Trophoblast cell (in vitro differentiated cells and primary cell): ENCODE data around the gene RAB27A.

Experiments
- DNase-seq, 2 donors: peaks; one replicate each; pipeline ENCODE4 v3.0.0-alpha.2; 2016
- H2AFZ ChIP-seq: 2 replicates; pipeline ENCODE4 v1.6.1; 2013; ENCODE audit warnings: low read length, moderate library complexity, mild to moderate bottlenecking; ENCODE audit not compliant: insufficient read depth, poor library complexity
- H2AK5ac ChIP-seq: 2 replicates; pipeline ENCODE4 v1.6.1; 2013; ENCODE audit warnings: mild to moderate bottlenecking, low read length
- H2BK120ac ChIP-seq: 2 replicates; pipeline ENCODE4 v1.6.1; 2013; ENCODE audit warnings: low read length, mild to moderate bottlenecking, moderate library complexity; ENCODE audit not compliant: insufficient read depth, poor library complexity
- H2BK12ac ChIP-seq: 2 replicates; pipeline ENCODE4 v1.6.1; 2013; ENCODE audit warnings: mild to moderate bottlenecking, low read length, moderate library complexity
- H2BK5ac ChIP-seq: 2 replicates; pipeline ENCODE4 v1.6.1; 2013; ENCODE audit warnings: low read length, low read depth, moderate library complexity, mild to moderate bottlenecking; ENCODE audit not compliant: poor library complexity
- H3K14ac ChIP-seq: 2 replicates; pipeline ENCODE4 v1.6.1; 2013; ENCODE audit warnings: mild to moderate bottlenecking, low read length
- H3K18ac ChIP-seq: 2 replicates; pipeline ENCODE4 v1.6.1; 2013; ENCODE audit warnings: mild to moderate bottlenecking, low read length
- H3K23ac ChIP-seq: 2 replicates; pipeline ENCODE4 v1.6.1; 2013; ENCODE audit warnings: low read length
- H3K27ac ChIP-seq: 2 replicates; pipeline ENCODE4 v1.5.1; 2013; ENCODE audit warnings: low read depth, mild to moderate bottlenecking, inconsistent platforms, low read length, moderate library complexity
- H3K27me3 ChIP-seq: 2 replicates; pipeline ENCODE4 v1.6.1; 2013; ENCODE audit warnings: inconsistent platforms, mild to moderate bottlenecking, low read length, moderate library complexity; ENCODE audit not compliant: insufficient read depth
- H3K36me3 ChIP-seq, 2 experiments: 1 replicate in 1 of 2; 2 replicates in 1 of 2; pipeline ENCODE4 v1.6.1; 2013; ENCODE audit warnings: low read length in 2 of 2, mild to moderate bottlenecking in 2 of 2, moderate library complexity in 1 of 2; ENCODE audit not compliant: insufficient read depth in 2 of 2, control insufficient read depth in 1 of 2
- H3K4ac ChIP-seq: 2 replicates; pipeline ENCODE4 v1.6.1; 2013; ENCODE audit warnings: low read depth, mild to moderate bottlenecking, low read length, moderate library complexity
- H3K4me1 ChIP-seq, 2 experiments: 1 replicate in 1 of 2; 2 replicates in 1 of 2; pipeline ENCODE4 v1.6.1; 2013; ENCODE audit warnings: low read length in 2 of 2, mild to moderate bottlenecking in 2 of 2, moderate library complexity in 1 of 2; ENCODE audit not compliant: insufficient read depth in 2 of 2, control insufficient read depth in 1 of 2
- H3K4me2 ChIP-seq: 2 replicates; pipeline ENCODE4 v1.6.1; 2013; ENCODE audit warnings: inconsistent platforms, mild to moderate bottlenecking, low read length, moderate library complexity
- H3K4me3 ChIP-seq: 2 replicates; pipeline ENCODE4 v1.5.1; 2013; ENCODE audit warnings: mild to moderate bottlenecking, low read depth, low read length, inconsistent platforms
- H3K79me1 ChIP-seq: one replicate; pipeline ENCODE4 v1.6.1; 2013; ENCODE audit warnings: low read length
- H3K79me2 ChIP-seq: 2 replicates; pipeline ENCODE4 v1.6.1; 2013; ENCODE audit warnings: low read length, mild to moderate bottlenecking; ENCODE audit not compliant: control insufficient read depth, insufficient read depth, poor library complexity
- H3K9ac ChIP-seq: 2 replicates; pipeline ENCODE4 v1.6.1; 2013; ENCODE audit warnings: mild to moderate bottlenecking, low read length
- H3K9me3 ChIP-seq: 2 replicates; pipeline ENCODE4 v1.6.1; 2013; ENCODE audit warnings: low read depth, mild to moderate bottlenecking, control low read depth, inconsistent platforms, low read length; ENCODE audit not compliant: insufficient read depth
- H4K12ac ChIP-seq: 2 replicates; pipeline ENCODE4 v1.6.1; 2013; ENCODE audit warnings: low read depth, mild to moderate bottlenecking, low read length, moderate library complexity
- H4K8ac ChIP-seq: 2 replicates; pipeline ENCODE4 v1.6.1; 2013; ENCODE audit warnings: low read depth, mild to moderate bottlenecking, low read length, moderate library complexity
- H4K91ac ChIP-seq: one replicate; pipeline ENCODE4 v1.6.1; 2013; ENCODE audit warnings: low read depth, mild to moderate bottlenecking, low read length, moderate library complexity
- whole genome bisulfite sequencing: extraction: QIAGEN DNeasy Blood & Tissue Kit; methylation state at CpG from one replicate; pipeline ENCODE4 v1.1.7; 2013; ENCODE audit warnings: missing lambda C conversion rate; ENCODE audit not compliant: insufficient read length, insufficient coverage; ENCODE audit errors: extremely low coverage; 5-methylcytosine and 5-hydroxymethylcytosine counted together

Gene RAB27A

GRCh38 chr15:55240125-55240760 lies 49.4 kb downstream of the RAB27A start:
- H3K18ac ChIP-seq, result no peak overlapping the region
- H2BK120ac ChIP-seq, result no peak overlapping the region
- H3K14ac ChIP-seq, result no peak overlapping the region
- H3K36me3 ChIP-seq, result no peaks in the 10 kb centered on the region
- H3K4me3 ChIP-seq, result no peak overlapping the region
- no peak overlapping the region for H2AK5ac ChIP-seq
- no peak overlapping the region for H3K27ac ChIP-seq
- H2AFZ ChIP-seq, result no peak overlapping the region
- H2BK5ac ChIP-seq, result no peak overlapping the region
- no peak overlapping the region for H4K12ac ChIP-seq
- H3K9me3 ChIP-seq, result no peaks in the 10 kb centered on the region
- no peaks in the 10 kb centered on the region for H3K79me1 ChIP-seq
- H3K27me3 ChIP-seq, result no peaks in the 10 kb centered on the region
- no peak overlapping the region for H4K91ac ChIP-seq
- H3K4ac ChIP-seq, result no peak overlapping the region
- H3K9ac ChIP-seq, result no peak overlapping the region
- H3K4me2 ChIP-seq, result no peak overlapping the region
- H4K8ac ChIP-seq, result no peak overlapping the region
- no peak overlapping the region for H2BK12ac ChIP-seq
- no peak overlapping the region for H3K23ac ChIP-seq
- DNase-seq, result no peak
- no peaks in the 10 kb centered on the region for H3K79me2 ChIP-seq
- no CpG with 5 or more reads among the region's 3 CpGs for WGBS
- H3K4me1 ChIP-seq, result no peaks in the 10 kb centered on the region

GRCh38 chr15:55239440-55240124 lies 50.0 kb downstream of the RAB27A start:
- Histone ChIP-seq H3K79me2 (no peaks in the 10 kb centered on the region), H3K23ac (no peak overlapping the region), H3K79me1 (no peaks in the 10 kb centered on the region), H2BK5ac (no peak overlapping the region), H2BK12ac (no peak overlapping the region), H3K4me3 (no peak overlapping the region), H4K91ac (no peak overlapping the region), H3K9ac (no peak overlapping the region), H3K4me2 (no peak overlapping the region), H2AK5ac (no peak overlapping the region), H3K4me1 (no peaks in the 10 kb centered on the region), H3K4ac (no peak overlapping the region), H2AFZ (no peak overlapping the region), H3K27ac (no peak overlapping the region), H3K14ac (no peak overlapping the region), H3K27me3 (no peaks in the 10 kb centered on the region), H3K36me3 (no peaks in the 10 kb centered on the region), H3K9me3 (no peaks in the 10 kb centered on the region), H2BK120ac (no peak overlapping the region), H4K8ac (no peak overlapping the region), H4K12ac (no peak overlapping the region), H3K18ac (no peak overlapping the region)
- WGBS, result no CpG with 5 or more reads among the region's 5 CpGs
- no peak for DNase-seq

- H3K4ac ChIP-seq, result no peak overlapping the region
- no CpG with 5 or more reads among the region's 2 CpGs for WGBS
Observed at GRCh38 chr15:55238877-55239276, 50.7 kb downstream of the RAB27A start.

DNA sequence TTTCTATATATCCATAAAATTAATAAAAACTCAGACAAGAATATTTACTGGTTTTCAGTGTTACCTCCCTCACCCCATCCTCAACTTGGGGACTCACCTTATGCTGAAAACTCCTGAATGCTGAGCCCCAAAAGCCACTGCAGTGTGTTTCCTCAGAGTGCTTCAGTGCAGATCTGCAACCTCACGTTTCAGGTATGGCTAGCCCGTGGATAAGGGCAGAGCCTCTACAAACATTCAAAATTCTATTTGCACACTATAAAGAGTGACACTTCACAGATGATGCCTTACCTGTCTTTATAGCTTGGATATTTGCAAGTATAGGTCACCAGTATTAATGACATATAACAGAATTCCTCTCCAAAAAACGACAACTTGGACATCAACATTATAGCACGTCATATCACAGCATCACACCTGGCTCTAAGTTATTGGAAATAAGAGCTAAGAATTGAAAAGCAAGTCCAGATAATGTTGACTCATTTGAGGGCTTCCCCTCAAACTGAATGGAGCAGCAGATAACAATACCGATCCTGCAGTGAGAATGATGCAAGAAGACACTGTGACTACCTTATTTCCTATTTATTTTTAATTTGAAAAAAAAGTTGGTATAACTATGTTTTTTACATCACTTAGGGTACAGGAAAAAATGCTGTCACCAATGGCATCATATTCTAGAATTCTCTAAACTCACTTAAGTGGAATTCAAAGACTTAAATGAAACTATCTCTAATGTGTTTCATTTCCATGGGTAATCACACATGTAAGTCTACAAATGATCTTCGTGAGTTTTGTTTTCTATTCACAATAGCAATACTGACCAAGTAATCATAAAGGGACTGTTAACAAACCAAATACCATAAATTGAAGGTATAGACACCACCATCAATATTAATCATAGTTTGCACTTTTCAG lies 52.1 kb downstream of the RAB27A start:
- no peak overlapping the region for H3K9ac ChIP-seq
- H3K9me3 ChIP-seq, result no peaks in the 10 kb centered on the region
- H2AK5ac ChIP-seq, result no peak overlapping the region
- H3K23ac ChIP-seq, result no peak overlapping the region
- H3K4me2 ChIP-seq, result no peak overlapping the region
- no peak overlapping the region for H4K8ac ChIP-seq
- H2BK12ac ChIP-seq, result no peak overlapping the region
- no peak for DNase-seq
- H3K79me2 ChIP-seq, result no peaks in the 10 kb centered on the region
- H2AFZ ChIP-seq, result no peak overlapping the region
- no peaks in the 10 kb centered on the region for H3K27me3 ChIP-seq
- WGBS, result no CpG with 5 or more reads among the region's 6 CpGs
- H2BK120ac ChIP-seq, result no peak overlapping the region
- no peak overlapping the region for H3K14ac ChIP-seq
- no peak overlapping the region for H4K91ac ChIP-seq
- H4K12ac ChIP-seq, result no peak overlapping the region
- H3K4me1 ChIP-seq, result no peaks in the 10 kb centered on the region
- no peaks in the 10 kb centered on the region for H3K79me1 ChIP-seq
- H3K4me3 ChIP-seq, result no peak overlapping the region
- H3K36me3 ChIP-seq, result no peaks in the 10 kb centered on the region
- no peak overlapping the region for H3K18ac ChIP-seq
- no peak overlapping the region for H2BK5ac ChIP-seq
- H3K27ac ChIP-seq, result no peak overlapping the region
- no peak overlapping the region for H3K4ac ChIP-seq

More at GRCh38 chr15:55238877-55239276, 50.7 kb downstream of the RAB27A start:
- H4K91ac ChIP-seq, result no peak overlapping the region
- no peaks in the 10 kb centered on the region for H3K79me2 ChIP-seq
- no peak overlapping the region for H2AK5ac ChIP-seq
- H3K27me3 ChIP-seq, result no peaks in the 10 kb centered on the region
- no peak overlapping the region for H3K14ac ChIP-seq
- no peak overlapping the region for H4K12ac ChIP-seq
- no peak overlapping the region for H4K8ac ChIP-seq
- no peak overlapping the region for H3K9ac ChIP-seq
- H3K9me3 ChIP-seq, result no peaks in the 10 kb centered on the region
- H2BK120ac ChIP-seq, result no peak overlapping the region
- H3K27ac ChIP-seq, result no peak overlapping the region
- no peak for DNase-seq
- H3K79me1 ChIP-seq, result no peaks in the 10 kb centered on the region
- no peak overlapping the region for H2BK12ac ChIP-seq
- H2BK5ac ChIP-seq, result no peak overlapping the region
- no peak overlapping the region for H3K18ac ChIP-seq
- no peaks in the 10 kb centered on the region for H3K4me1 ChIP-seq
- no peak overlapping the region for H3K4me2 ChIP-seq
- no peak overlapping the region for H3K23ac ChIP-seq
- H2AFZ ChIP-seq, result no peak overlapping the region
- no peaks in the 10 kb centered on the region for H3K36me3 ChIP-seq
- no peak overlapping the region for H3K4me3 ChIP-seq
